Lung microvascular endothelial cell (primary cell): Measurements from ENCODE around the gene NFKB2. TPM values are rescaled to one million over a fixed set of nuclear protein-coding genes. Genes with fewer than 3 reads are reported as not detected.
A peak's percentile ranks its signal among the peaks of the same experiment; 100 is the strongest.

Experiments
- DNase-seq, 2 donors: peaks; one replicate each; pipeline versions ENCODE4 v3.0.0 to v3.0.0-alpha.2; 2010; ENCODE audit warnings: low read depth in 2 of 2
- total RNA-seq: library from RNA; depleted of rRNA; stranded (reverse); fragments of >200 nt; gene quantifications from 2 replicates; pipeline ENCODE4 v1.2.1, GENCODE V29; 2014

Gene NFKB2
- total RNA-seq, 1 donor from 2014 or later: 16.9 TPM

DNA sequence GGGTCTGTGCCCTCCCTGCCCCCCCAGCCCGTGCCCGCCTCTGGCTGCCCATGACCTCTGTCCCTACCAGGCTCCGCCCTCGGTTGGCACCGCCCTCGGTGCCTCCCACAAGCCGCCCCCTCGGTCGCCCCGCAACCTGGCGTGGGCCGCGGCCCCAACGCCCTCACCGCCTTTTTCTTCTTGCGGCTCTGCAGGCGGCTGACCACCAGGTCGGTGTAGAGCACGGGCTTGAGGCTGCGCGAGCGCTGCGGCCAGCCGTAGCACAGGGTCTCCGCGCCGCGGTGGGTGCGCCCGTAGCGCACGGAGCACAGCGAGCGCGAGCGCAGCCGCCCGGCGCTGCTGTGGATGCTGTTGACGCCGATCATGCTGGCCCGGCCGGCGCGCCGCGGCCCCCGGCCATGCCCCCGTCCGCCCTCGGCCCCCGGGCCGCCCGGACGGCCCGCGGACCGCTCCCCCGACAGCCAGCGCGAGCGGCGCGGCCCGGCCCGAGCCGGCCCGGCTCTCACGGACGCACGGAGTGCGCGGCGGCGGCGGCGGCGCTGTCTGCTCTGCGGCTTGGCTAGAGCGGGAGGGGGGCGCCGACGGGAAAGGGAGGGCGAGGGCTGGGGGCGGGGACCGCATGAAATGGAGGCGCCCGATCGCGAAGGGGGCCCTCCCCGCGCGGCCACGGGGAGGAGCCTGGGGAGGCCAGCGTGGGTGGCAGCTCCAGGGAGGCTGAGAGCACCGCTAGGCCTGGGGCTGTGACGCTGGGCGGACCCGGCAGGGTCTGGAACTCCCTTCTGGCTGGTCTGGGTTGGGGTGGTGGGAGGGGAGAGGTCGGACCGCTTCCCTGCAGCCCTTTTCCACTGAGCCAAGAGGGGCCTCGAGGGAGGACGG, 13.5 kb downstream of the NFKB2 start:
- peak in 1 of 2 donors; percentile 40 for DNase-seq

DNA sequence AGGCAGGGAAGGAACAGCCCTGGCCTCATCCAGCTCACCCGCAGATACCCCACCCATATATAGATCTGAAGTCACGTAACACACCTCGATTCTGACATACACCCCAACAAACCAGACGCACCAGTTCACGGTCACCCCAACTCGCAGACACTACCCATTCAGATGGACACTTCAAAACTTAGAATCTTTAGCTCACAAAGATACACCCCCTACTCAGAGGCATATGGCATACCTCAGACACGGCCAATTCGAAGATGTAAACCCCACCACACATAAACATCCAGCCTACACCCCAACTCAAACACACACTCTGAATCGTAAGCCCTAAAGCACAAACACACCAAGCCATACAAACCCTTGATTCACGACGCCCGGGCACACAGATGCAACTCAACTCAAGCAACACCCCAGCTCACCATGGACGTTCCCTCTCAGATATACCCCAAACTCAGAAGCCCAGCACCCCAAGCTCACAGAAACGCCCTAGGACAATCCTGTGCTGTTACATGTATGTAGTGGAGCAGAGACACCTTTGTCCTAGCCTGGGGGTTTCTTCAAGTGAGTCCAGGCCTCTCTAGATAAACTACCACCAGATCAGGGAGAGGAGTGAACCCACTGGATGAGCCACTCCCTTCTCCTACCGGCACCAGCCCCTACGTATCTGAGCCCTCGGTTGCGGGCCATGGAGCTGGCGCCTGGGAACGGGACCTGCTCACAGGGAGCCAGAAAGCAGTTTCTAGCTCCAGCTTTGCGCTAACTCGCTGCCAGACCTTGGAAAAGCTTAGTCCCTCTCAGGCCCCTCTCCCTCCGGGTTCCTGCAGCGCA, 14.3 kb downstream of the NFKB2 start:
- DNase-seq: no peak

DNA sequence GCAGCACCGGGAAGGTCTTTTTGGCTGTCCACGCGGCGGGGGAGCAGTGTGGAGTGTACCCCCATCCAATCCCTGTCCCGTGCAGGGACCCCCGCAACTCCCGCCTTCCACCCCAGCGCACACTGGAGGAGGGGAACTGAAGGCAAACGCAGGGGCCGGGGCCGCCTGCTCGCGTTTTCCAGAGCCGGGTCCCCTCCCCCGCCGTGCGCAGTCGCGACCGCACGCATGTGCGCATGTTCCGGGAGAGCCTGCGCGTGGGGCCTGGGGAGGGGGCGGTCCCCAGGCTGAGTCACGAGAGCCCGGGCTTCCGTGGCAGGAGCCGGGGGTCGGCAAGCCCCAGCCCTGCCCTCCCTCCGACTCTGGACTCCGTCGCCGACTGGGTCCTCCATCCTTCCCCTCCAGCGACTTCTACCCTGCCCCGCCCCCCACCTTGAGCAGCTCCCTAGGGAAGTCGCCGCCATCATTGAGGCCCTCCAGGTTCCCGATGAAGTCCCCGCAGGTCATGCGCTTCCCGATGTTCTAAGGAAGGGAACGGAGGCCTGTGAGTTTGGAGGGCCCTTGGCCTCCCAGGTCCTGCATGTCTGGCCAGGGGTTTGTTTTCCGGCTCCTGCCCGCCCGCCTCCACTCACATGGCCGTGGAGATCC, 15.0 kb downstream of the NFKB2 start:
- no peak for DNase-seq

DNA sequence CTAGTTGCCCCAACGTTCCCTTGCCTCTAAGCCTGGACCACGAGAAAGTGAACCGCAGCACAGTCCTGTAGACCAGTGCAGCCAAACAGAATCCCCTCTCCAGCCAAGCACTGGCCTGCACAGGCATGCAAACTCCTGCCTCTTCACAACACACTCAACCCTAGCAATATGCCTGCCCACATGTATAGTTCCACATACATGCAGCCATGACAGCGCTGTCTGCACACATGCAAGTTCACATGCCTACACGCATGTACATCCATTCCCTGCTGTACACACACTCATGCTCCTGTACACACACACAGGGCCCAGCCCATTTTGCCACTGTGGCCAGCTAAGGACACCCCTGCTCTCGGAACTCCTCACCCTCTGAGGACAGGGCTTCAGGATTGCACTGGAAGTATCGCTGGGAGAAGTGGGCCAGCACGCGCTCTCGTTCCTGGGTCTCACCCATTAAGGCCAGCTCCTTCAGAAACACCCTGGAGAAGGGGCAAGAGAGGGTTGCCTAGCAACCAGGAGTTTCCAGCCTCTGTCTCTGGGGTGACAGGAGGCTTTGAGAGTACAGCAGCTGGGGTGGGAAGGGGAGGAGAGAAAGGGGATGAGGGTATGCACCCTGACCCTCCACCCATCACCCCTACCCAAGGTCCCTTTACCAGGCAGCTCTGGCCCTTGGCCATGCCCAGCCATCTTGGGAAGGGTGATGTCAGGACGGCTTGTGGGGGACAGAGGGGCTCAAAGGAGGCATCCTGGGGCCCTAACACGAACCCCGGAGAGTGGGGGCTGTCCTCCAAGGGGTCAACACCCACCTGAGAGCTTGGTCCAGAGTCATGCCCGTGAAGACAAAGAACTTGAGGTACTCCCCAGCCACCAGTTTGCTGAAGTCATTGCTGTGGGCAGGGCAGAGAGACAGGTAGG, 16.1 kb downstream of the NFKB2 start:
- DNase-seq: no peak

DNA sequence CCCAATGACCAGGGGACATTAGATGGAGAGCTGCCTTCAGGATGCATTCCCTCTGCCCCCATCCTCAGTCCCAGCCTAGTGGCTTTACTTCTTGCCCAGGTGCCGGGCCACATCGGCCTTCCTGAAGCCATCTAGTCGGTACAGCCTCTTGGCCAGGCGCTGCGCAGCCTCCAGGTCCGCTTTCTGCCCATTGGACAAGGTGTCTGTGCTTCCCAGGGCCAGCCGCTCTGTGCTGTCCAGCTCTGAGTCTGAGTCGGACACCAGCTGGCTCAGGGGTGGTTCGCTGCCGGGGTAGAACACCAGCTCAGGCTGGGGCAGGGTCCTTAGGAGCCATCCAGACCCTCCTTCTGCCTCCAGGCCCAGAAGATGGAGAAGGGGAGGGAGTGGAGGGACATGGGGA, 16.8 kb downstream of the NFKB2 start:
- no peak for DNase-seq

DNA sequence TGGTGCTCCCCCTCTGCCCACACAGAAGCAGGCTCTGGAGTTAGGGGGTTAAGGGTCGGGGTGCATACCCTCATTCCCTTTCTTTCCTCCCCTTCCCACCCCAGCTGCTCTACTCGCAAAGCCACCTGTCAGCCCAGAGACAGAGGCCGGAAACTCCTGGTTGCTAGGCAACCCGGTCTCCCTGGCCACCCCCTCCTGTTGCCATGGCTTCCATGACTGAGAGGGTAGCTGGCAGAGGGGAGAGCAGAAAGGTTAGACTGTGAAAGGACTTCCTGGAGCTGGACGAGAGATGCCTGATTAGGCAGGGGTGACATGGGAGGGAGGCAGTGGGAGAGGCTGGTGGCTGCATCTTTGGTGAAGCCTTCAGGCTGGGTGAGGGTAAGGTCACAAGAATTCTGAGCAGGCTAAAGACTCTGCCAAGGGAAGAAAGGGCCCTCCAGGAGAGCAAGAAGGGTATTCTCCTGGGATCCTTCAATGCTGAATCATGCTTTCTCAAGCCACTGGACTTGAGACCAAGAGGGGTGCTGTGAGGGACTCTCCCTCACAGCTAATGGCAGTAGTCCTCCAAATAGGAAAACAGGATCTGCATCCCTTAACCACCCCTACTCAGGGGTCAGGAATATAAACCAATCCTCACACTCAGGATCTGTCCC, 17.7 kb downstream of the NFKB2 start:
- no peak for DNase-seq

DNA sequence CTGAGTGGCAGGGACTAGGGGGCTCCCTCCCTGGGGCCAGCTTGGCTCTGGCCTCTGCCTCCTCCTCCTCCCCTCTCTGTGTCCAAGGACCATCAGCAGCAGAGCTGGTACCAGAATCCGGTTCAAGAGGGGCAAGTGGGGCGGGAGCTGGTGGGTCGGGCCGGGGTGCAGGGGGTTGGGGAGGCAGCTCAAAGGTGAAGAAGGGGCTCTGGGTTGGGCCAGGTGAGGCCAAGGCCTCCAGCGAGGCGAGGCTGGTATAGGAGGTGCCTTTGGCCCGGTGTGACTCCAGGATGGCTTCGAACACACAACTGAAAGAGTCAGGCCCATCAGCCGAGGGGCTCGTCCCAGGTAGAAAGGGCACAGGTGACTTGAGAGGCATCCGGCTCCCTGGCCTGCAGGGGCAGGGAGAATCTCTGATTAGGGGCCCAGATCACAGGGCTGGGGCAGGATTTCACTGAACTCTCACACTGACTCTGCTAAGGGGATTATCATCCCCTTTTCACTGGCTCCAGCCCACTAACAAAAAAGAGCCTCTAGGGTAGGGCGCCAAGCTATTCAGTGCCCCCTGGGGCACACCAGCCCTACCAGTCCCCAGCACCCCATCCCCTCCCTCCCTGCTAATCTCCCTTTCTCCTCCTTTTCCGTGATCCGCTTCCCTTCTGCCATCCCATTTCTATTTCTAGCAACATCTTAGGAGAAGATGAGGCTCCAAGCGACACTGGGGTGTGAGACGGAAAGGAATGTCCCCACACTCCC, 18.5 kb downstream of the NFKB2 start:
- no peak for DNase-seq

DNA sequence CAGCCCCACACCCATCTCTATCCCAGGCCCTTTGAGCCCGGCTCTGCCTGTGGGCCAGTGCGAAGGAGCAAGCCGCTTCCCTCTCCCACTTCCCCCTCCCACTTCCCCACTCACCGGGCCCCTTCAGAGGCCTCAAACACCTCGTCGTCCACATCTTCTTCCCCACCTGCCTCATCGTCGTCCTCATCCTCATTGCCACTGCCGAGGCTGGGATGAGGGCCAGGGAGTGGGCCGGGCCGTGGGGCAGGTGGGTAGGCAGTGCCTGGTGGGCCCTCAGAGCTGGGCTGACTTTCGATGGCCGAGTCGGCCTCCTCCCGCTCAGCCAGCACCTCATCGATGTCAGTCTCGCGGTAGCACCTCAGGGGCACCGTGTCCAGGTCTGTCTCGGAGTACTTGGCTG, 19.2 kb downstream of the NFKB2 start:
- no peak for DNase-seq

DNA sequence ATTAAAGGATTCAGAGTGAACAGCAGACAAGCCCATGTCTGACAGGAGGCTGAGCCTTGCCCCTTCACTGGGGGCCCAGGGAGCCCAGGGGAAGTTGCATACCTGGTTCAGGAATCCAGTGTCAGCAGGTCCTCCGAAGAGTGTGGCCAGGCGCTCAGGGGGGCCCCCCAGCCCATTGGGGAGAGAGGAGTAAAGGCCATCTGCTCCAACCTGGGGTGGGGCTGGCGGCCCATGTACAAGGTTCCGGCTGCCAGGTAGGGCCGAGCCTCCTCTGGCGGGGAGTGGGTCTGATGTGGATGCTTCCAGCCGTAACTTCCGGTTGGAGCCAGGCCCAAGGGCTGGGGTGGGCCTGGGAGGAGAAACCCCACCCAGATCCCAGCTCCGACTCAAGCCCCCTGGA, 20.8 kb downstream of the NFKB2 start:
- DNase-seq: no peak

DNA sequence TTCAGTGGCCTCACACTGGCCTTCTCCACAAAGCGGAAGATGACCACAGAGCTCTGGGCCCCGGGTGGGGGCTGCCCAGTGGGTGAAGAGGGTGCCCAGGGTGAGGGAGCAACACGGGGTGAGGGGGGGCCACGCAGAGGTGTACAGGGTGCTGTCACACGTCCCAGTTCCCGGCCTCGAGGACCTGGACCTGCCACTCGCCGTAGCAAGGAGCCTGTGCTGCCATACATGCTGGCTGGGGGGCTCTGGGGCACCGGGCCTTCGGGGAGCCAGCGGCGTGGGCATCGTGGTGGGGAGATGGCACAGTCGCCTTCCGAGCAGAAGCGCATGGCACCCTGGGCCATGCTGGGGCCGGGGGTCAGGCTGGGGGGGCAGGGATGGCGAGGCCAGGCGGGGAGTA, 21.2 kb downstream of the NFKB2 start:
- no peak for DNase-seq

DNA sequence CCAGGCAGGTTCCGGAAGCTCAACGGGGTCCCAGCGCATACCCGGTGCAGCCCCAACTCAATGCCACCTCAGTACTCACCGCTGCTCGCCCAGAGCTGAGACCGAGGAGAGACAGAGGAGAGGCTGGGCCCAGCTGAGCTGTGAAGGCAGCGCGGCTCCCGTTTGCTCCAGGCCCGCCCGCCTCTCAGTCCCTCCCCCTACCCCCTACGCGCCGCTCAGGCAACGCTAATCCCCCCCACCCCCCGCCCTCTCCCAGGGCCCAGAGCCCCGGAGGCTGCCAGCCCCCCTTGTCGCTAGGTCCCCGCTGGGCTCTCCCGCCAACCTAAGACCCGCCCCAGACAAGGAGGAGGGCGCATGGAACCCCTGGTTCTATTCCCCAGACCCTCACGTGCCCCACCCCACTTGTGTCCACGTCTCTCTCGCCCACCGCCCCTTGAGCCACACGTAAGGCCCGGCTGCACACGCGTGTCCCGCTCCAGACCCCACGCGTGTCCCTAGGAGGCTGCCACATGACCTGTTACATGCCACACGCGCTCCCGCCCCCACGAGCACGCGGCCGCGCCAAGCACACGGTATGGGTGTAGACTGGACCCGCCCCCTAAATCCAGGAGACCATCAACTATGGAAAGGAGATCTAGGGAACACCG, 23.2 kb downstream of the NFKB2 start, which contains the start of gene PSD:
PSD (minus strand) TSS at position 164 of the 647 bp plus-strand sequence. CDS start 1,747 bp downstream, outside the sequence.
- no peak for DNase-seq

DNA sequence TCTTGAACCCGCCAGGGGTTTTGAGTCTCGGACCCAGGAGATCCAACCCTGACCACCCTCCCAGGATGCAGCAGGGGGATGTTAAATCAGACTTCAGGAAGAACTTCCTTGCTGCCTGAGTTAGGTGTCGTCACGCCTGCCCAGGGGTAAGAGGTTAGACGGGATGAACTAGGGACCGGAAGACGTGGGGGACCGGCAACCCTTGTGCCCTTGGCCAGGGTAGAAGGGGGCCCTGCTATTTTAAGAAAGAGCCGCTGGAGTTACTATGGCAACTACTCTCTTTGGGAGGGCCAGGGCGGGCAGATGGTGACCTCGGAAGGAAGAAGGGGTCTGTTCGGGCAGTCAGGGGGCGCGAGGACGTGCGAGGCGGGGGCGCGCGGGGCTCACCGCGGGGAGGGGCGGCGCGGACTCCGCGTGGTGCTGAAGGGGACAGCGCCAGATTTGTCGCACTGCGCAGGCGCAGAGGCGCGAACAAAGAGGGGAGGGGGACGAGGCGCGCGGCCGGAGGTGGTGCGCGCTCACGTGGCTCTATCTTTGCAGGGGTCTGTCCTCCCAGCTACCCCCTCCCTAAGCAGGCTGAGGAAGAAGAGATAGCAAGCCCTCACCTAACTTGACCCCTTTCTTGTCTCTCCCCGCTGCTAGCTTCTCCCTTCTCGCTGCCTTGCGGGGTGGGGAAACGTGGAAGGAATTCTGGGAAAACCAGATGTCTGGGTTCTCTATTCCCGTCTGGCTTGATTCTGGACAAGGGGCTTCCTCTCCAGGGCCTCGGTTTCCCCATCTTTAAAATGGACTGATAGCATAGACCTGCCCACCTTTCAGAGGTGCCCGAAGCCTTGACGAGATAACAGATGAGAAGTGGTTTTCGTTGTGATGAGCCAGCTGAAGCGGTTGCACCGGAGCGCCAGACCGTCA, 24.0 kb downstream of the NFKB2 start:
- peak; percentile 23 to 55 for DNase-seq

DNA sequence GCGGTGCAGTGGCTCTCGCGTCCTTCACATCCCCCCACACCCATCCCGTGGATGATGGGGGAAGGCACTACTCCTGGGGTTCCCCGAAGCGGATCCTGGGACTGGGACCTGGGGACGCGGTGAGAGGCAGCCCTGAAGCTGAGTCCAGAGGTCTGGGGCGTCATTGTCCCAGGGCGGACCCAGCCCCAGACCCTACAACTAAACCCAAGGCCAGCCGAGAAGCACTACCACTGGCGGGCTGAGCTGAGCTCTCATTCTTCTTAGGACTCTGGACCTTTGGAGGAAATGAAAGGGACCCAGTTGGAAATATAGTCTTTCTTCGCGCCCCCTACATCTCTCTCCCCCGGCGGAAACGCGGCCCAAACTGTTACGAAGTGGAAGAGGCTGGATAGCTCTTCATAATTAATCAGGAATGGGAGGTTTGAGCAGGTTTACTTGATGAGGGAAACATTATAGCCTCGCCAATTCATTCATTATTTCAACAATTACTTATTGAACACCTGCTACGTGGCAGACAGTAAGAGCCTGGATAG, 24.7 kb downstream of the NFKB2 start:
- DNase-seq: no peak

DNA sequence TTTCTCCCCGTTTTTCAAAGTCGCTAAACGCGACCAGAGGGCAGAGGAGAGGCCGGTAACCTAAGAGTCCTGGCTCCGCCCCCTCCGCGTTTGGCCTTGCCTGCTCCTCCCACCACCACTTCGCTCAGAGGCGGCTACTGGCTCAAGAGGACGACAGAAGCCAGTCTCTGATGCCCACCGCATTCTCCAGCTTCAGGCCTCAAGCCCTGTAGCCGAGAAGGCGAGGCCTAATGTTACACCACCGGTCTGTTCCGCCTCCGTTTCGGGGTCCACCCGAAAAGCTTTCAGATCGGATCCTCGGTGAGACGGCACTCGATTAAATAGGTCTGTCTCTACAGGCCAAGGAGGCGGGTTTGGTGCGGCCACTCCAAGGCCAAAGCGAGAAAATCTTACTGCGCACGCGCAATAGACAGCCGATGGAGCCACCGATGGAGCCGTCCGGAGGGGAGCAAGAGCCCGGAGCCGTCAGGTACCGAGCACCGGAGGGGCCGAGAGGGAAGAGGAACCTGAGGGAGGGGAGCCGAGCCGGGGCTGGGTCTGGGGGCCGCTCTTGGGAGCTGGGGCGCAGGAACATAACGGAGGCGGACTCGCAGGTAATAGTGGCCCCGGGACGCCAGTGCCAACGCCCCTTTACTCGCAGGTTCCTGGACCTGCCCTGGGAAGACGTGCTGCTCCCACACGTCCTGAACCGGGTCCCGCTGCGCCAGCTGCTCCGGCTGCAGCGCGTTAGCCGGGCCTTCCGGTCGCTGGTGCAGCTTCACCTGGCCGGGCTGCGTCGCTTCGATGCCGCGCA, 25.4 kb downstream of the NFKB2 start, which contains the start of gene FBXL15:
FBXL15 (plus strand) TSS at position 123 of the 793 bp plus-strand sequence; CDS start at position 417, 294 bp downstream.
- DNase-seq: peak; percentile 95 to 97

DNA sequence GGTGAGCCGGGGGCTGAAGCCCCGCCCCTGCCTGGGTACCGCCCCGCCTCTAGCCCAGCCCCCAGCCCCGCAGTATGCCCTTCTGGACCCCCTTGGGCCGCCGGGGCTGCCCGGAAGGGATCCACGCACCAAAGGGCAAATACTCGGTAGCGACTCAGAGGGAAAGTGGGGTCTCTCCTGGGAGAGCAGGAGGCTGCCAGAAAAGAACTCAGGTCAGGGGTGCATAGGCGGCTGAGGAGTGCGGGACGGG, 25.9 kb downstream of the NFKB2 start:
- no peak for DNase-seq

DNA sequence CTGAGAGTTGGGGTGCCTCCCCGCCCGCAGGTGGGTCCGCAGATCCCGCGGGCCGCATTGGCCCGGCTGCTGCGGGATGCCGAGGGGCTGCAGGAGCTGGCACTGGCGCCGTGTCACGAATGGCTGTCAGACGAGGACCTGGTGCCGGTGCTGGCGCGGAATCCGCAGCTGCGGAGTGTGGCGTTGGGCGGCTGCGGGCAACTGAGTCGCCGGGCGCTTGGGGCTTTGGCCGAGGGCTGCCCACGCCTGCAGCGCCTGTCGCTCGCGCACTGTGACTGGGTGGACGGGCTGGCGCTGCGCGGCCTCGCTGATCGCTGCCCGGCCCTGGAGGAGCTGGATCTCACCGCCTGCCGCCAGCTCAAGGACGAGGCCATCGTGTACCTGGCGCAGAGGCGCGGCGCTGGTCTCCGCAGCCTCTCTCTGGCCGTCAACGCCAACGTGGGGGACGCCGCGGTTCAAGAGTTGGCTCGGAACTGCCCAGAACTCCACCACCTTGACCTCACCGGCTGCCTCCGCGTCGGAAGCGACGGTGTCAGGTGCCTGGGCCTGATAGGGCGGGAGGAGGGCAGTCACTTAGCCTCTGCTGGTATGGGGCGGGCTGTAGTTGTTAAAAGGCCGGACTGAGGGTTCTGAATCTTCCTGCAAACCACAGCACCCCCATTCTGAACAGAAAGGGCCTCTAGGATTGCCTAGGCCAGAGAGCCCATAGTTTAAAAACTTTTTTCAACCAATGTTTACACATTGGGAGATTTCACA, 26.4 kb downstream of the NFKB2 start:
- peak; percentile 20 to 33 for DNase-seq
